Calu3 (cell line): ENCODE measurements around the gene EFR3B. TPM values are rescaled to one million over a fixed set of nuclear protein-coding genes. Genes with fewer than 3 reads are reported as not detected.

Source experiments
- BruUV-seq: library from RNA; stranded (reverse); fragments of 400-500 nt; replicated peaks from 2 replicates; lab custom pipeline; 2021; lab: Mats Ljungman, UMichigan
- CTCF ChIA-PET: fragments of 300-600 bp; sonication (Branson Sonifier 250); formaldehyde crosslinking; loops from one replicate; lab custom pipeline; 2022; ENCODE audit warnings: antibody characterized with exemption; lab: Charles Lee
- DNase-seq: peaks from one replicate; pipeline ENCODE4 v3.0.0; 2022
- H3K27ac Mint-ChIP-seq: one replicate; pipeline ENCODE4 v1.8.0; 2022; ENCODE audit warnings: mixed read lengths; ENCODE audit not compliant: unreplicated experiment
- H3K27me3 Mint-ChIP-seq: one replicate; pipeline ENCODE4 v1.8.0; 2022; ENCODE audit warnings: mixed read lengths; ENCODE audit not compliant: unreplicated experiment
- H3K36me3 Mint-ChIP-seq: one replicate; pipeline ENCODE4 v1.8.0; 2022; ENCODE audit warnings: mild to moderate bottlenecking, moderate library complexity, mixed read lengths; ENCODE audit not compliant: insufficient read depth, unreplicated experiment
- H3K4me1 Mint-ChIP-seq: one replicate; pipeline ENCODE4 v1.8.0; 2022; ENCODE audit warnings: mild to moderate bottlenecking, low read depth, mixed read lengths; ENCODE audit not compliant: unreplicated experiment
- H3K4me3 Mint-ChIP-seq: one replicate; pipeline ENCODE4 v1.8.0; 2022; ENCODE audit warnings: mild to moderate bottlenecking, low read depth, moderate library complexity, mixed read lengths; ENCODE audit not compliant: unreplicated experiment
- H3K9me3 Mint-ChIP-seq: one replicate; pipeline ENCODE4 v1.8.0; 2022; ENCODE audit warnings: low read depth, mixed read lengths; ENCODE audit not compliant: unreplicated experiment
- intact Hi-C: fragments of 100-400 bp; cut with micrococcal nuclease; formaldehyde crosslinking; loops from one replicate; pipeline ENCODE4 v1.10.0; 2022; ENCODE audit not compliant: unreplicated experiment
- total RNA-seq: library from RNA; stranded (reverse); gene quantifications from 2 replicates; pipeline ENCODE4 v1.2.3, GENCODE V29; 2022
- TF ChIP-seq, protein P1 (sequence below): fragments of 200-600 bp; IDR thresholded peaks from one replicate; pipeline ENCODE4 v1.8.0; 2022; ENCODE audit warnings: antibody characterized with exemption; ENCODE audit not compliant: unreplicated experiment

EFR3B gene
- total RNA-seq, 1 experiment from 2014 or later, result 0.17 TPM

- Mint-ChIP-seq H3K4me1 (peaks cover 12% of the 10 kb centered on the region), H3K27me3 (peaks cover 49% of the 10 kb centered on the region), H3K9me3 (no peaks in the 10 kb centered on the region), H3K4me3 (peak overlapping the region; percentile 90), H3K36me3 (peaks cover 18% of the 10 kb centered on the region), H3K27ac (no peak overlapping the region)
- intact Hi-C loops, result no loop called here
- BruUV-seq, result no TSS peak
- CTCF ChIA-PET, result interaction anchor here (1.2 to 1.3 kb wide), 2 partner anchors 30 to 33 kb away, joined by 3 to 5 read pairs; no protein-coding TSS in a partner anchor
- TF ChIP-seq, protein P1, sequence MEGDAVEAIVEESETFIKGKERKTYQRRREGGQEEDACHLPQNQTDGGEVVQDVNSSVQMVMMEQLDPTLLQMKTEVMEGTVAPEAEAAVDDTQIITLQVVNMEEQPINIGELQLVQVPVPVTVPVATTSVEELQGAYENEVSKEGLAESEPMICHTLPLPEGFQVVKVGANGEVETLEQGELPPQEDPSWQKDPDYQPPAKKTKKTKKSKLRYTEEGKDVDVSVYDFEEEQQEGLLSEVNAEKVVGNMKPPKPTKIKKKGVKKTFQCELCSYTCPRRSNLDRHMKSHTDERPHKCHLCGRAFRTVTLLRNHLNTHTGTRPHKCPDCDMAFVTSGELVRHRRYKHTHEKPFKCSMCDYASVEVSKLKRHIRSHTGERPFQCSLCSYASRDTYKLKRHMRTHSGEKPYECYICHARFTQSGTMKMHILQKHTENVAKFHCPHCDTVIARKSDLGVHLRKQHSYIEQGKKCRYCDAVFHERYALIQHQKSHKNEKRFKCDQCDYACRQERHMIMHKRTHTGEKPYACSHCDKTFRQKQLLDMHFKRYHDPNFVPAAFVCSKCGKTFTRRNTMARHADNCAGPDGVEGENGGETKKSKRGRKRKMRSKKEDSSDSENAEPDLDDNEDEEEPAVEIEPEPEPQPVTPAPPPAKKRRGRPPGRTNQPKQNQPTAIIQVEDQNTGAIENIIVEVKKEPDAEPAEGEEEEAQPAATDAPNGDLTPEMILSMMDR, result no peak
- DNase-seq, result peak; percentile 24
Measured at GRCh38 chr2:25042321-25043240, 705 bp downstream of the EFR3B start.

GRCh38 chr2:25043241-25043867 is 1.5 kb downstream of the EFR3B start:
- CTCF ChIA-PET, result no interaction called here
- no peak for DNase-seq
- intact Hi-C loops, result no loop called here
- peaks cover 18% of the 10 kb centered on the region for H3K36me3 Mint-ChIP-seq
- peaks cover 50% of the 10 kb centered on the region for H3K27me3 Mint-ChIP-seq
- H3K4me3 Mint-ChIP-seq, result peak overlapping the region; percentile 90
- no peak overlapping the region for H3K27ac Mint-ChIP-seq
- peaks cover 12% of the 10 kb centered on the region for H3K4me1 Mint-ChIP-seq
- H3K9me3 Mint-ChIP-seq, result no peaks in the 10 kb centered on the region
- TF ChIP-seq, protein P1, result no peak
- no TSS peak for BruUV-seq

DNA sequence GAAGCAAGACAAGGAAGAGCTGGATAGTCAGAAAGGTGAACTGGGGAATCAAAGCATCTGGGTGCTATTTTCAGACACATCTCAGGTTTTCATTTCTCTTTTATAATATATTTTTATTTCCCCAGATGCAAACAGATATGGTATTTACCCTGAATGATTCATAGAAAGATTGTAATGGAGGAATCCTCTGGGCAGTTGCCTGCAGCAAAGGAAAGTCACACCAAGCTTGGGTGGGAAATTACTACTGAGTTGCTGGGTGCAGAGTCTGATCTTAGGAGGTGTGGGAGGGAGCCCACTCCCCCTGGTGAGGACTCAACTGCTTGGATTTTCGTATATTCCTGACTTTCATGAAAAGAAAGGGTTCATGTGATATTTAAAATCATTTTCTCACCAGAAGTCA is 2.1 kb downstream of the EFR3B start:
- TF ChIP-seq, protein P1, result no peak
- Mint-ChIP-seq H3K4me1 (peaks cover 12% of the 10 kb centered on the region), H3K27me3 (peaks cover 51% of the 10 kb centered on the region), H3K9me3 (no peaks in the 10 kb centered on the region), H3K36me3 (peaks cover 18% of the 10 kb centered on the region), H3K4me3 (no peak overlapping the region), H3K27ac (no peak overlapping the region)
- intact Hi-C loops, result no loop called here
- no peak for DNase-seq
- BruUV-seq, result no TSS peak
- CTCF ChIA-PET, result no interaction called here

- Mint-ChIP-seq H3K9me3 (no peaks in the 10 kb centered on the region), H3K27ac (no peak overlapping the region), H3K27me3 (peaks cover 53% of the 10 kb centered on the region), H3K4me1 (peaks cover 12% of the 10 kb centered on the region), H3K4me3 (no peak overlapping the region), H3K36me3 (peaks cover 18% of the 10 kb centered on the region)
- intact Hi-C loops, result no loop called here
- no TSS peak for BruUV-seq
- no peak for DNase-seq
- TF ChIP-seq, protein P1, result no peak
- CTCF ChIA-PET, result no interaction called here
Measured at GRCh38 chr2:25044990-25045389, 3.1 kb downstream of the EFR3B start.
